Measurements from ENCODE around the gene MAP2K6. TPM values are rescaled to one million over a fixed set of nuclear protein-coding genes. Genes with fewer than 3 reads are reported as not detected.

MAP2K6 gene
- total and polyA plus RNA-seq, 10 of the 15 experiments (the other 5 are each of a cell fraction or from before 2014, with no cell fraction given): 15.6 to 70.3 (median 22.9) TPM

- no peaks in the 10 kb centered on the region for H3K36me3 ChIP-seq (ENCODE audit: control insufficient read depth in 2 of 2, insufficient read depth in 2 of 2, low read length in 1 of 2)
- H3K4me2 ChIP-seq (ENCODE audit: control insufficient read depth, insufficient read depth): no peak overlapping the region
- H3K79me2 ChIP-seq (ENCODE audit: control insufficient read depth, insufficient read depth, low read length): no peaks in the 10 kb centered on the region
- H3K9ac ChIP-seq (ENCODE audit: control insufficient read depth, insufficient read depth, low read length): no peak overlapping the region
- ChIA-PET RAD21 (ENCODE audit: unreplicated experiment) (interaction anchor here (0.6 kb wide), 1 partner anchor 138 kb away, joined by 3 read pairs; no protein-coding TSS in a partner anchor), POLR2A (no interaction called here), SMC1A (ENCODE audit: uncharacterized antibody, unreplicated experiment) (interaction anchor here (1.5 to 1.6 kb wide), 2 partner anchors 13 to 17 kb away, joined by 5 read pairs; no protein-coding TSS in a partner anchor), CTCF (interaction anchor here (0.7 to 1.8 kb wide), 3 partner anchors 130 to 140 kb away, joined by 3 to 9 read pairs (median 7); no protein-coding TSS in a partner anchor)
- no peak overlapping the region for H3K27ac ChIP-seq (ENCODE audit: control insufficient read depth, insufficient read depth)
- no peak for DNase-seq (ENCODE audit: low read depth, low spot score)
- no peak overlapping the region for H3K4me3 ChIP-seq
- in situ Hi-C loops (cut with MboI): loop anchor here (10.0 kb wide), 1 partner anchor 616 kb away; no protein-coding TSS in a partner anchor
- H2AFZ ChIP-seq (ENCODE audit: control insufficient read depth, low read depth, low read length): no peak overlapping the region
- no peak for FAIRE-seq
- no peak for ATAC-seq
- WGBS (ENCODE audit: insufficient coverage, insufficient replicate concordance, low lambda C conversion rate, missing lambda C conversion rate): 51% methylated on average over 15 of the region's 15 CpGs
- no peaks in the 10 kb centered on the region for H3K27me3 ChIP-seq (replicated peaks in 1 of 2; ENCODE audit: control insufficient read depth in 2 of 2, insufficient read depth in 2 of 2, low read length in 1 of 2)
- H3K4me1 ChIP-seq (ENCODE audit: control insufficient read depth, insufficient read depth, low read length): peaks cover 9% of the 10 kb centered on the region
- intact Hi-C loops (cut with micrococcal nuclease; ENCODE audit: unreplicated experiment): loop anchor here (5.0 to 10.0 kb wide), 3 partner anchors 64 to 616 kb away; partner anchors contain the start of gene ABCA5
- H3K9me3 ChIP-seq (replicated peaks; ENCODE audit: control insufficient read depth, insufficient read depth, low read length): no peaks in the 10 kb centered on the region
- H4K20me1 ChIP-seq (ENCODE audit: control insufficient read depth, insufficient read depth): no peaks in the 10 kb centered on the region
- BruUV-seq (replicated peaks): no TSS peak
- TF ChIP-seq YY1 (IDR thresholded peaks at IDR 0.05; ENCODE audit: low read depth, low read length) (no peak), FOS (IDR thresholded peaks at IDR 0.05; ENCODE audit: borderline replicate concordance, extremely low read depth, insufficient read length) (no peak), KDM1A (IDR thresholded peaks at IDR 0.05; ENCODE audit: borderline replicate concordance) (no peak), NFXL1 (IDR thresholded peaks at IDR 0.05; ENCODE audit: borderline replicate concordance) (no peak), ZNF622 (IDR thresholded peaks at IDR 0.05) (no peak), GATAD2B (conservative IDR thresholded peaks at IDR 0.05; ENCODE audit: low read depth) (no peak), ZNF274 (IDR thresholded peaks at IDR 0.05; ENCODE audit: insufficient read depth, insufficient read length) (no peak), MXI1 (IDR thresholded peaks at IDR 0.05; ENCODE audit: low read depth, low read length) (no peak), SIN3A (IDR thresholded peaks at IDR 0.05; ENCODE audit: low read depth, low read length) (no peak), ETV6 (conservative IDR thresholded peaks at IDR 0.05 in 1 of 2, IDR thresholded peaks at IDR 0.05 in 1 of 2; ENCODE audit: borderline replicate concordance in 1 of 2, low read depth in 1 of 2) (no peak)
- TF ChIP-seq, protein P1, sequence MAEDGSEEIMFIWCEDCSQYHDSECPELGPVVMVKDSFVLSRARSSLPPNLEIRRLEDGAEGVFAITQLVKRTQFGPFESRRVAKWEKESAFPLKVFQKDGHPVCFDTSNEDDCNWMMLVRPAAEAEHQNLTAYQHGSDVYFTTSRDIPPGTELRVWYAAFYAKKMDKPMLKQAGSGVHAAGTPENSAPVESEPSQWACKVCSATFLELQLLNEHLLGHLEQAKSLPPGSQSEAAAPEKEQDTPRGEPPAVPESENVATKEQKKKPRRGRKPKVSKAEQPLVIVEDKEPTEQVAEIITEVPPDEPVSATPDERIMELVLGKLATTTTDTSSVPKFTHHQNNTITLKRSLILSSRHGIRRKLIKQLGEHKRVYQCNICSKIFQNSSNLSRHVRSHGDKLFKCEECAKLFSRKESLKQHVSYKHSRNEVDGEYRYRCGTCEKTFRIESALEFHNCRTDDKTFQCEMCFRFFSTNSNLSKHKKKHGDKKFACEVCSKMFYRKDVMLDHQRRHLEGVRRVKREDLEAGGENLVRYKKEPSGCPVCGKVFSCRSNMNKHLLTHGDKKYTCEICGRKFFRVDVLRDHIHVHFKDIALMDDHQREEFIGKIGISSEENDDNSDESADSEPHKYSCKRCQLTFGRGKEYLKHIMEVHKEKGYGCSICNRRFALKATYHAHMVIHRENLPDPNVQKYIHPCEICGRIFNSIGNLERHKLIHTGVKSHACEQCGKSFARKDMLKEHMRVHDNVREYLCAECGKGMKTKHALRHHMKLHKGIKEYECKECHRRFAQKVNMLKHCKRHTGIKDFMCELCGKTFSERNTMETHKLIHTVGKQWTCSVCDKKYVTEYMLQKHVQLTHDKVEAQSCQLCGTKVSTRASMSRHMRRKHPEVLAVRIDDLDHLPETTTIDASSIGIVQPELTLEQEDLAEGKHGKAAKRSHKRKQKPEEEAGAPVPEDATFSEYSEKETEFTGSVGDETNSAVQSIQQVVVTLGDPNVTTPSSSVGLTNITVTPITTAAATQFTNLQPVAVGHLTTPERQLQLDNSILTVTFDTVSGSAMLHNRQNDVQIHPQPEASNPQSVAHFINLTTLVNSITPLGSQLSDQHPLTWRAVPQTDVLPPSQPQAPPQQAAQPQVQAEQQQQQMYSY (CRISPR knock-in tag; IDR thresholded peaks at IDR 0.05): no peak
- TF ChIP-seq, protein P2, sequence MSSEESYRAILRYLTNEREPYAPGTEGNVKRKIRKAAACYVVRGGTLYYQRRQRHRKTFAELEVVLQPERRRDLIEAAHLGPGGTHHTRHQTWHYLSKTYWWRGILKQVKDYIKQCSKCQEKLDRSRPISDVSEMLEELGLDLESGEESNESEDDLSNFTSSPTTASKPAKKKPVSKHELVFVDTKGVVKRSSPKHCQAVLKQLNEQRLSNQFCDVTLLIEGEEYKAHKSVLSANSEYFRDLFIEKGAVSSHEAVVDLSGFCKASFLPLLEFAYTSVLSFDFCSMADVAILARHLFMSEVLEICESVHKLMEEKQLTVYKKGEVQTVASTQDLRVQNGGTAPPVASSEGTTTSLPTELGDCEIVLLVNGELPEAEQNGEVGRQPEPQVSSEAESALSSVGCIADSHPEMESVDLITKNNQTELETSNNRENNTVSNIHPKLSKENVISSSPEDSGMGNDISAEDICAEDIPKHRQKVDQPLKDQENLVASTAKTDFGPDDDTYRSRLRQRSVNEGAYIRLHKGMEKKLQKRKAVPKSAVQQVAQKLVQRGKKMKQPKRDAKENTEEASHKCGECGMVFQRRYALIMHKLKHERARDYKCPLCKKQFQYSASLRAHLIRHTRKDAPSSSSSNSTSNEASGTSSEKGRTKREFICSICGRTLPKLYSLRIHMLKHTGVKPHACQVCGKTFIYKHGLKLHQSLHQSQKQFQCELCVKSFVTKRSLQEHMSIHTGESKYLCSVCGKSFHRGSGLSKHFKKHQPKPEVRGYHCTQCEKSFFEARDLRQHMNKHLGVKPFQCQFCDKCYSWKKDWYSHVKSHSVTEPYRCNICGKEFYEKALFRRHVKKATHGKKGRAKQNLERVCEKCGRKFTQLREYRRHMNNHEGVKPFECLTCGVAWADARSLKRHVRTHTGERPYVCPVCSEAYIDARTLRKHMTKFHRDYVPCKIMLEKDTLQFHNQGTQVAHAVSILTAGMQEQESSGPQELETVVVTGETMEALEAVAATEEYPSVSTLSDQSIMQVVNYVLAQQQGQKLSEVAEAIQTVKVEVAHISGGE (CRISPR knock-in tag; IDR thresholded peaks at IDR 0.05): no peak
These were observed 23.5 kb upstream of the MAP2K6 start for GRCh38 chr17:69390795-69391501.
